Measurements from ENCODE around the gene BEAN1.

BEAN1 gene

GRCh38 chr16:66471716-66472393, 44.8 kb downstream of the BEAN1 start:
- no peak for DNase-seq

- no peak for DNase-seq
These were observed 46.0 kb downstream of the BEAN1 start for GRCh38 chr16:66473051-66473571.

GRCh38 chr16:66473654-66474519, 46.8 kb downstream of the BEAN1 start:
- DNase-seq, result no peak

GRCh38 chr16:66474750-66475199, 47.7 kb downstream of the BEAN1 start:
- no peak for DNase-seq

GRCh38 chr16:66475232-66475631, 48.1 kb downstream of the BEAN1 start:
- DNase-seq, result no peak

GRCh38 chr16:66476328-66477027, 49.4 kb downstream of the BEAN1 start:
- no peak for DNase-seq

GRCh38 chr16:66477028-66477515, 50.0 kb downstream of the BEAN1 start:
- no peak for DNase-seq

- peak; percentile 43 for DNase-seq
These were observed 51.8 kb downstream of the BEAN1 start for GRCh38 chr16:66478733-66479511.

- no peak for DNase-seq
These were observed 52.7 kb downstream of the BEAN1 start for GRCh38 chr16:66479661-66480264.

- no peak for DNase-seq
These were observed 53.4 kb downstream of the BEAN1 start for GRCh38 chr16:66480265-66481080.

GRCh38 chr16:66481081-66481942, 54.2 kb downstream of the BEAN1 start:
- DNase-seq, result no peak

- no peak for DNase-seq
These were observed 54.9 kb downstream of the BEAN1 start for GRCh38 chr16:66481943-66482390.

GRCh38 chr16:66483689-66484452, 56.8 kb downstream of the BEAN1 start:
- DNase-seq, result peak; percentile 27

- DNase-seq, result no peak
These were observed 57.5 kb downstream of the BEAN1 start for GRCh38 chr16:66484453-66485213.

- DNase-seq, result no peak
These were observed 58.3 kb downstream of the BEAN1 start for GRCh38 chr16:66485376-66485775.

- no peak for DNase-seq
These were observed 59.2 kb downstream of the BEAN1 start for GRCh38 chr16:66486199-66486772.

GRCh38 chr16:66486773-66487579, 59.9 kb downstream of the BEAN1 start:
- DNase-seq, result no peak

Data from NCI-H1694 (cell line).